Measurements from ENCODE around the gene C1QTNF1. TPM values are rescaled to one million over a fixed set of nuclear protein-coding genes. Genes with fewer than 3 reads are reported as not detected.

Gene C1QTNF1
- total RNA-seq, 4 donors from 2014 or later, result 67.1 to 147 (median 90.0) TPM

GRCh38 chr17:79050551-79050950 lies 26.6 kb downstream of the C1QTNF1 start:
- no peak for TF ChIP-seq POLR2A (IDR thresholded peaks at IDR 0.05)
- TF ChIP-seq EP300 (IDR thresholded peaks at IDR 0.05), result no peak
- no peak for TF ChIP-seq CTCF (IDR thresholded peaks at IDR 0.05)
- Histone ChIP-seq H3K27me3 (no peaks in the 10 kb centered on the region), H3K4me3 (no peak overlapping the region), H3K27ac (no peak overlapping the region), H3K36me3 (peaks cover 0 to 6% (median 0%) of the 10 kb centered on the region in 3 donors), H3K4me1 (peaks cover 0 to 31% (median 3%) of the 10 kb centered on the region in 4 donors), H3K9me3 (peaks cover 0 to 12% (median 0%) of the 10 kb centered on the region in 4 donors)
- 90 to 91% methylated on average over 4 to 6 of the region's 6 CpGs for WGBS, 2 donors
- DNase-seq (ENCODE audit: low spot score in 2 of 2), result no peak

GRCh38 chr17:79051306-79051705 lies 27.3 kb downstream of the C1QTNF1 start:
- peaks cover 0 to 23% (median 3%) of the 10 kb centered on the region in 4 donors for H3K4me1 ChIP-seq
- no peak overlapping the region for H3K27ac ChIP-seq
- no peak for DNase-seq (ENCODE audit: low spot score in 2 of 2)

GRCh38 chr17:79052131-79052530 lies 28.2 kb downstream of the C1QTNF1 start:
- Histone ChIP-seq H3K27ac (no peak overlapping the region), H3K27me3 (no peaks in the 10 kb centered on the region), H3K4me3 (no peak overlapping the region), H3K9me3 (peaks cover 0 to 12% (median 0%) of the 10 kb centered on the region in 4 donors), H3K4me1 (peaks cover 0 to 16% (median under 1%) of the 10 kb centered on the region in 4 donors), H3K36me3 (peaks cover 0 to 6% (median 0%) of the 10 kb centered on the region in 3 donors)
- DNase-seq (ENCODE audit: low spot score in 2 of 2), result no peak
- WGBS, 2 donors, result 85 to 92% methylated on average over 1 of the region's 1 CpG
- no peak for TF ChIP-seq POLR2A (IDR thresholded peaks at IDR 0.05)
- TF ChIP-seq CTCF (IDR thresholded peaks at IDR 0.05), result no peak
- TF ChIP-seq EP300 (IDR thresholded peaks at IDR 0.05), result no peak

More at GRCh38 chr17:79051306-79051705, 27.3 kb downstream of the C1QTNF1 start:
- Histone ChIP-seq H3K36me3 (peaks cover 0 to 6% (median 0%) of the 10 kb centered on the region in 3 donors), H3K9me3 (peaks cover 0 to 12% (median 0%) of the 10 kb centered on the region in 4 donors), H3K27me3 (no peaks in the 10 kb centered on the region), H3K4me3 (no peak overlapping the region)
- 79 to 92% methylated on average over 6 of the region's 6 CpGs for WGBS, 2 donors
- TF ChIP-seq POLR2A (IDR thresholded peaks at IDR 0.05), result no peak
- TF ChIP-seq CTCF (IDR thresholded peaks at IDR 0.05), result no peak
- TF ChIP-seq EP300 (IDR thresholded peaks at IDR 0.05), result no peak

GRCh38 chr17:79053251-79053925 lies 29.4 kb downstream of the C1QTNF1 start:
- H3K4me3 ChIP-seq, result no peak overlapping the region
- H3K4me1 ChIP-seq, result peaks cover 0 to 3% (median 0%) of the 10 kb centered on the region in 4 donors
- H3K36me3 ChIP-seq, result peaks cover 0 to 6% (median 0%) of the 10 kb centered on the region in 3 donors
- H3K27ac ChIP-seq, result no peak overlapping the region
- TF ChIP-seq CTCF (IDR thresholded peaks at IDR 0.05) (no peak), EP300 (IDR thresholded peaks at IDR 0.05) (no peak), POLR2A (IDR thresholded peaks at IDR 0.05) (no peak)
- no peaks in the 10 kb centered on the region for H3K27me3 ChIP-seq
- peaks cover 0 to 12% (median 0%) of the 10 kb centered on the region in 4 donors for H3K9me3 ChIP-seq
- WGBS, 2 donors, result 69 to 72% methylated on average over 2 of the region's 2 CpGs
- DNase-seq (ENCODE audit: low spot score in 2 of 2), result no peak

- Histone ChIP-seq H3K4me1 (no peaks in the 10 kb centered on the region), H3K9me3 (peaks cover 0 to 12% (median 0%) of the 10 kb centered on the region in 4 donors), H3K27me3 (no peaks in the 10 kb centered on the region), H3K36me3 (peaks cover 0 to 6% (median 0%) of the 10 kb centered on the region in 3 donors), H3K27ac (peak overlapping the region in 1 of 4 donors; percentile 28), H3K4me3 (no peak overlapping the region)
- DNase-seq (ENCODE audit: low spot score in 2 of 2), result no peak
- TF ChIP-seq POLR2A (IDR thresholded peaks at IDR 0.05), result no peak
- TF ChIP-seq EP300 (IDR thresholded peaks at IDR 0.05), result no peak
- no peak for TF ChIP-seq CTCF (IDR thresholded peaks at IDR 0.05)
- 59 to 73% methylated on average over 2 of the region's 2 CpGs for WGBS, 2 donors
Observed at GRCh38 chr17:79054200-79054960, 30.4 kb downstream of the C1QTNF1 start.
